HL-60 (cell line): Measurements from ENCODE around the gene SRP19.

ENCODE experiments used
- POLR2AphosphoS5 ChIP-seq: IDR thresholded peaks from 2 replicates; pipeline ENCODE4 v1.6.1; 2012; ENCODE audit warnings: low read depth
- TF ChIP-seq, protein P1 (sequence below): IDR thresholded peaks from one replicate; pipeline ENCODE4 v1.5.1; 2011; ENCODE audit warnings: low read length, control low read depth, inconsistent platforms; ENCODE audit not compliant: insufficient read depth

DNA sequence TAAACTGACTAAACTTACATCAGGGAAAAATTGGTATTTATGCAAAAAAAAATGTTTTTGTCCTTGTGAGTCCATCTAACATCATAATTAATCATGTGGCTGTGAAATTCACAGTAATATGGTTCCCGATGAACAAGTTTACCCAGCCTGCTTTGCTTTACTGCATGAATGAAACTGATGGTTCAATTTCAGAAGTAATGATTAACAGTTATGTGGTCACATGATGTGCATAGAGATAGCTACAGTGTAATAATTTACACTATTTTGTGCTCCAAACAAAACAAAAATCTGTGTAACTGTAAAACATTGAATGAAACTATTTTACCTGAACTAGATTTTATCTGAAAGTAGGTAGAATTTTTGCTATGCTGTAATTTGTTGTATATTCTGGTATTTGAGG, 16.6 kb upstream of the SRP19 start:
- TF ChIP-seq, protein P1, sequence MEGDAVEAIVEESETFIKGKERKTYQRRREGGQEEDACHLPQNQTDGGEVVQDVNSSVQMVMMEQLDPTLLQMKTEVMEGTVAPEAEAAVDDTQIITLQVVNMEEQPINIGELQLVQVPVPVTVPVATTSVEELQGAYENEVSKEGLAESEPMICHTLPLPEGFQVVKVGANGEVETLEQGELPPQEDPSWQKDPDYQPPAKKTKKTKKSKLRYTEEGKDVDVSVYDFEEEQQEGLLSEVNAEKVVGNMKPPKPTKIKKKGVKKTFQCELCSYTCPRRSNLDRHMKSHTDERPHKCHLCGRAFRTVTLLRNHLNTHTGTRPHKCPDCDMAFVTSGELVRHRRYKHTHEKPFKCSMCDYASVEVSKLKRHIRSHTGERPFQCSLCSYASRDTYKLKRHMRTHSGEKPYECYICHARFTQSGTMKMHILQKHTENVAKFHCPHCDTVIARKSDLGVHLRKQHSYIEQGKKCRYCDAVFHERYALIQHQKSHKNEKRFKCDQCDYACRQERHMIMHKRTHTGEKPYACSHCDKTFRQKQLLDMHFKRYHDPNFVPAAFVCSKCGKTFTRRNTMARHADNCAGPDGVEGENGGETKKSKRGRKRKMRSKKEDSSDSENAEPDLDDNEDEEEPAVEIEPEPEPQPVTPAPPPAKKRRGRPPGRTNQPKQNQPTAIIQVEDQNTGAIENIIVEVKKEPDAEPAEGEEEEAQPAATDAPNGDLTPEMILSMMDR = no peak
- no peak for TF ChIP-seq POLR2AphosphoS5
